ACHN (cell line): ENCODE results near the gene MAP3K10.
A peak's percentile ranks its signal among the peaks of the same experiment; 100 is the strongest.
"Not testable (repeated sequence)": the region's sequence is repeated elsewhere in the genome, so short reads cannot be mapped to it uniquely, and the experiment has no call there.

ENCODE experiments used
- DNase-seq: peaks from one replicate; pipeline ENCODE4 v3.0.0-alpha.2; 2015
- in situ Hi-C: cut with HindIII; loops from 2 replicates; pipeline ENCODE4 v1.10.0; 2017; ENCODE audit warnings: low sequenced_read_pairs, low pct_ligation_motif_present, low pct_unique_long_range_greater_than_20kb

MAP3K10 gene

DNA sequence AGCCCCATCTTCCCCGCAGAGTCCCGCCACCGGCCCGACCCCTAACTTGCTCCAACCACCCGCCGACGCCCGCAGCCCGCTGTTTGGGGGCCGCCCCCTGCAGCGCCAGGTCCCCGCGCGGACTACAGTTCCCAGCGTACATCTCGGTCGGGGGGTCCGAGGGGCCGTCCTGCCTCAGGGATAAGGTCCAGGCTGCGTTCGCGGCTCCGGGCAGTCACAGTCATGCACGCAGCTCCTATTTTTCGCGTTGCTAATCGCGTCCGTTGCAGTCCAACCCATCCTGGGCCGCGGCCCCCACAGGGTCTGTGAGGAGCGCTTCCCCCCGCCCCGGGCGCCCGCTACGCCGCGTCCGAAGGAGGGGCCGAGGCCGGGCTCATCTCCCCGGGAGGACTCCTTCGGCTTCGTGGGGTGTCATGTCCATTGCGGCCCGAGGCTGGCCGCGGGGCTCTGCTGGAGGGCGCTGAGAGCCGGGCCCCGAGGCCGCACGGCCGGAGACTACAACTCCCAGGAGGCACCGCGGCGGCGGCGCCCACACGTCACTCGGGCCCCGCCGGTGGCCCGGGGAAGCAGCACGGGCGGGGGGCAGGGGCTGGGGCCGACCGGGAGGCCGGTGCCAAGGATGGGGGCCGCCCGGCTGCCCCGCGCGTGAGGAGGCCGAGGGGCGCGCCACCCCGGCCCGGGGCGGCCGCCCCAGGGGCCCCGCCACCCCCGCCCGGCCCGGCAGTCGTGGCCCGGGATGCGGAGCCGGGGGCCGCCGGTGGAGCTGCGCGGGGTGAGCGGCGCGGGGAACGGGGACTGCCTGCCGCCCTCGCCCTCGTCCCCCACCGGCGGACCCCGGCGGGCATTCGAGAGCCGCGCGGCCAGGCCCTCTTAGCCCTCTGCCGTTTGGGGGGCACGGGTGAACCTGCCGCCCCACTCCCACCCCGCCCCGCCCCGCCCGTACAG, at the start of gene MAP3K10:
TSS of gene MAP3K10 (plus strand) at position 536 of the 945 bp plus-strand sequence. CDS start 606 bp downstream, outside the sequence.
- in situ Hi-C loops, result no loop called here
- DNase-seq, result peak; percentile 70

DNA sequence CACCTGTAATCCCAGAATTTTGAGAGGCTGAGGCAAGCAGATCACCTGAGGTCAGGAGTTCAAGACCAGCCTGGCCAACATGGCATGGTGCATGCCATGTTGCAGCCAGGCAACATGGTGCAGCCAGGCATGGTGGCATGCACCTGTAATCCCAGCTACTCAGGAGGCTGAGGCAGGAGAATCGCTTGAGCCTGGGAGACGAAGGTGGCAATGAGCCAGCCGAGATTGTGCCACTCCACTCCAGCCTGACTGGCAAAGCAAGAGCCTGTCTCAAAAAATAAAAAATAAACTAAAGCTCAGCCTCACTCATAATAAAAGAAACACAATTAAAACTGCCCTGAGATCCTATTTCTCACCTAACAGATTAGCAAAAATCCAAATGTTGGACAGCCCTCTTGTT, 49.7 kb upstream of the MAP3K10 start:
- DNase-seq, result no peak
- in situ Hi-C loops, result no loop called here

DNA sequence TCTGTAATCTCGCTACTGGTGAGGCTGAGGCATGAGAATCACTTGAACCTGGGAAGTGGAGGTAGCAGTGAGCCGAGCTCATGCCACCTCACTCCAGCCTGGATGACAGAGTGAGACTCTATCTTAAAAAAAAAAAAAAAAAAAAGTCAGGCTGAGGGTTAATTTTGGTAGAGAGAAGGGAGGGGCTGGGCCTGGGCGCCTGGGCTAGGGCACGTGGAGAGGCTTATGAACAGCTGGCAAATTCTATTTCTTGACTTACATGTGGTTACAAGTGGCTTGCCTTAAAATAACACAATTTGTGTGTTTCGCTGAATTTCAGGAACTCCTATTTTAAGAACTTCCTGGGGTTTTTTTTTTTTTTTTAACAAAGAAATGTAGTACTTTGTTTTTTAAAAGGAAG, 47.6 kb upstream of the MAP3K10 start:
- no peak for DNase-seq
- in situ Hi-C loops, result no loop called here

DNA sequence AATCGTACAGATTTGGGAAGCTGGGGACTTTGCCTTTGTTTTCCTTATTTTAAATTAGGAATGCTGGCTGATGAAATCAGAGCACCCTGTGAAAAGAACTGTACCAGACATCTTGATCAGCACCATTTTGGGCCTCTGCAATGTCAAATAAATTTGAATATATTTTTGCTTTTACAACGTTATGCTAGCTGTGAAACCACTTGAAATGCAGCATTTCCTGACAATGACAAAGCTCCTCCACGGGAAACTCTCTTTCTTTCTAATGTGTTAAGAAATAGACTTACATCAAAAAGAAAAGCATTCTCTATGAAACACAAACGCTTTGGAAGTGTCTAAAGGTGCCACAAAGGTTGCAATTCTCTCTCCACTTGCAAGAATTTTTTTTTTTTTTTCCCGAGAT, 47.1 kb upstream of the MAP3K10 start:
- in situ Hi-C loops, result no loop called here
- DNase-seq, result no peak

DNA sequence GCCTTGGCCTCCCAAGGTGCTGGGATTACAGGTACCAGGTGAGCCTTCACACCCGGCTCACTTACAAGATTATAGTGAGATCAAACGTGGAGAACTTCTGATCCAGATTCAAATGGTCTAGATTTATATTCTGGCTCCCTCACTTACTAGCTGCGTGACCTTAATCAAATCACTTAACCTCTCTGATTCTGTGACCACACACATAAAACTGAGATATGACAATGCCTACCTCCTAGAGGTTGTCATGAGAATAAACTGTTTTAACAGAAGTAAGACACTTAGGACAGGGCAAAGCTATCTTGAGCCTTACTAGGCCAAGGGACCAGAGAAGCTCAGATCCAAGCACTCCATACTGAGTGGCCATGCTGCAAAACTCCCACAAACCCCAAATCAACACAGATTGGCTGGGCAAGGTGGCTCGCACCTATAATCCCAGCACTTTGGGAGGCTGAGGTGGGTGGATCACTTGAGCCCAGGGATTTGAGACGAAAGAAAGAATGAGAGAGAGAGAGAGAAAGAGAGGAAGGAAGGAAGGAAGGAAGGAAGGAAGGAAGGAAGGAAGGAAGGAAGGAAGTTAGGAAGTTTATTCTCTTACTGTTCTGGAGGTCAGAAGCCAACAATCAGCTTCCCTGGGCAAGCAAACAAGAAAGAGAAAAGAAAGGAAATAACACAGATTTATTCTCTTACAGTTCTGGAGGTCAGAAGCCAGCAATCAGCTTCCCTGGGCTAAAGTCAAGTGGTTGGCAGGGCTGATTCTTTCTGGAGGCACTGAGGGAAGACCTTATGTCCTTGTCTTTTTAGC, 46.1 kb upstream of the MAP3K10 start:
- in situ Hi-C loops, result no loop called here
- no peak for DNase-seq

- in situ Hi-C loops, DNase-seq: not testable (repeated sequence)
These were observed 45.5 kb upstream of the MAP3K10 start for GRCh38 chr19:40145749-40146029.

- in situ Hi-C loops, result no loop called here
- no peak for DNase-seq
These were observed 43.9 kb upstream of the MAP3K10 start for GRCh38 chr19:40147338-40147692.

- in situ Hi-C loops, result no loop called here
- peak; percentile 28 for DNase-seq
These were observed 43.4 kb upstream of the MAP3K10 start for GRCh38 chr19:40147693-40148347.

DNA sequence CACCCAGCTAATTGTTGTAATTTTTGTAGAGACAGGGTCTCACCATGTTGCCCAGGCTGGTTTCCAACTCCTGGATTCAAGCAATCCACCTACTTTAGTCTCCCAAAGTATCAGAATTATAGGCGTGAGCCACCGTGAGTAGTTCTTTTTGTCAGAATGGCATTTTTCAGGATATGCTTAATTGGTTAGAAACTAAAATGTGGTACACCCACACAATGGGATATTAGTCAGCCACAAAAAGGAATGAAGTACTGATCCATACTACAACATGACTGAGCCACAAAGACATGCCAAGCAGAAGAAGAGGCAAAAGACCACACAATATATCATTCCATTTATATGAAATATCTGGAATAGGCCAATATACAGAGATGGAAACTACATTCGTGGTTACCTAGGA, 41.7 kb upstream of the MAP3K10 start:
- in situ Hi-C loops, result no loop called here
- DNase-seq, result no peak

GRCh38 chr19:40150170-40150569, 41.1 kb upstream of the MAP3K10 start:
- in situ Hi-C loops, result no loop called here
- DNase-seq, result no peak

DNA sequence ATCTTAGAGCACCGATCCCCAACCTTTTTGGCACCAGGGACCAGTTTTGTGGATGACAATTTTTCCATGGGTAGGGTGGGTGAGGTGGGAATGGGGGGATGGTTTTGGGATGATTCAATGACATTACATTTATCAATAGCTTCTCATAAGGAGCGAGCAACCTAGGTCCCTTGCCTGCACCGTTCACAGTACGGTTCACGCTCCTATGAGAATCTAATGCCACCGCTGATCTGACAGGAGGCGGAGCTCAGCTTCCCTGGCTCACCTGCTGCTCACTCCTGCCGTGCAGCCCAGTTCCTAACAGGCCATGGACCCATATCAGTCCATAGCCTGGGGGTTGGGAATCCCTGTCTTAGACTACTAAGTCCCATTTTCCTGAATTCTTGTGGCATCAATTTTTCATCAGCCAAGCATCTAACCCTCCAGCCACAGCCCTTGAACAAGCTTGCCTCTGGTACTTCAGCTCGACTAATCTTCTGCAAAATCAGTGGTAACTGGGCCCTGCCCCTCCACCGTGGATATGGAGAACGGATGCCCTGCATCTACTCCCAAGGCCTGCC, 37.0 kb upstream of the MAP3K10 start:
- DNase-seq, result no peak
- in situ Hi-C loops, result no loop called here

DNA sequence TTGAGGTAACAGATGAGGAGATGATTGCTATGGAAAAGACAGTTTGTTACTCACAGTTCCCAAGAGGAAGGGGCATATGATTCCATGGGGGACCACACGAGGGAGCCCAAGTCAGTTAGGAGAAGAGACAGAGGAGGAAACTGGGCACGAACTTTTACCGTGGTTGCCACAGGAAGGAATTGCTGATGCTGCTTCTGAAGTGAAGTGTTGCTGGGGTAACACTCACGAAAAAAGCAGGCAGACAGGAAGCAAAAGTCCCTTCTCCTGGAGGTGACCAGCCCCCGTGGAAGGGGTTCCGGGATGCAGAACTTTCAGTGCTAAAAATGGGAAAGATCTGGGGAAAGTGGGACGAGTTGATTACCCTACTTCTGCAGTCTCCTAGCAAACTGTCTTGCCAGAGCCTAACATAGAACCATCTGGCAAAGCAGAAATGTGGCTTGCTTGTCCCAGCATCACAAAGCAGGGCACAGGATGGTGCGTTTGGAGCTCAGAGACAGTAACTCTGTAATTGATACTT, 35.4 kb upstream of the MAP3K10 start:
- in situ Hi-C loops, result no loop called here
- peak; percentile 63 for DNase-seq

DNA sequence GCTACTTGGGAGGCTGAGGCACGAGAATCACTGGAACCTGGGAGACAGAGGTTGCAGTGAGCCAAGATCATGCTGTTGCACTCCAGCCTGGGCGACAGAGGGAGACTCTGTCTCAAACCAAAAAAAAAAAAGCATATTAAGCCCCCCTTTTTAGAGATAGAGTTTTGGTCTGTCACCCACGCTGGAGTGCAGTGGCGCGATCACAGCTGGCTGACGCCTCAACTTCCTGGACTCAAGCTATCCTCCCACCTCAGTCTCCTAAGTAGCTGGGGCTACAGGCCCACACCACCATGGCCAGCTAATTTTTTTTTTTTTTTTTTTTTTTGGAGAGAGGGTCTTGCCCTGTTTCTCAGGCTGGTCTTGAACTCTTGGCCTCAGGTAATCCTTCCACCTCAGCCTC, 34.2 kb upstream of the MAP3K10 start:
- DNase-seq, result no peak
- in situ Hi-C loops, result no loop called here

- DNase-seq, result no peak
- in situ Hi-C loops, result no loop called here
These were observed 31.5 kb upstream of the MAP3K10 start for GRCh38 chr19:40159744-40160143.

GRCh38 chr19:40162104-40162503, 29.1 kb upstream of the MAP3K10 start:
- DNase-seq, result no peak
- in situ Hi-C loops, result no loop called here

GRCh38 chr19:40163541-40164129, 27.6 kb upstream of the MAP3K10 start:
- in situ Hi-C loops, result no loop called here
- DNase-seq, result no peak

DNA sequence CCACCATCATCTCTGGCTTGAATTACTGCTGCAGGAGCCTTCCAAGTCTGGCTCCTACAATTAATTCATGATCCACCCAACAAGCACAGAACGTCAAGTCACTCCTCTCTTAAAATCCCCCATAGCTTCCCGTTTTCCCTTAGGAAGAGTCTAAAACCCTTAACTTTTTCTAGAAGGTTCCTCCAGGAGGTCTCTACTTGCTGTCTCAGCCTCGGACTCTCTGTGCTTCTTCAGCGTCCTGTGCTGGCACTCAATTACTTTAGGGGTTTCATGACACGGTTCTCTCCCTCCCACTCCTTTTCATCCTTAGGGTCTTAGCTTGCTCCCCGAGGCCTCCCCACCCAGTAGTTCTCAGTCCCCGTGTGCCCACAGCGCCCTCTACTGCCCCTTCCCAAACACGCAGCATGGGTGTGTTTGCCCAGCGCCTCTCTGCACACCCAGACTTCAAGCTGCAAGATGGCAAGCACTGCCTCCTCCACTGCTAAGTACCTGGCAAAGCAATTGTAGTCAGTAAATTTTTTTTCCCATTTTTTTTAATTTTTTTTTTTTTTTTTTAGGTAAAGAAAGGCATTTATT, 25.8 kb upstream of the MAP3K10 start:
- in situ Hi-C loops, result no loop called here

More for the DNA sequence above, 25.8 kb upstream of the MAP3K10 start:
- DNase-seq, result peak; percentile 24
